ENCODE measurements around the gene OMP. TPM values are rescaled to one million over a fixed set of nuclear protein-coding genes. Genes with fewer than 3 reads are reported as not detected.

The OMP gene
- total and polyA plus RNA-seq, 2 of the 4 experiments (the other 2 are of a cell fraction) = 0.27 TPM; not detected in 1

DNA sequence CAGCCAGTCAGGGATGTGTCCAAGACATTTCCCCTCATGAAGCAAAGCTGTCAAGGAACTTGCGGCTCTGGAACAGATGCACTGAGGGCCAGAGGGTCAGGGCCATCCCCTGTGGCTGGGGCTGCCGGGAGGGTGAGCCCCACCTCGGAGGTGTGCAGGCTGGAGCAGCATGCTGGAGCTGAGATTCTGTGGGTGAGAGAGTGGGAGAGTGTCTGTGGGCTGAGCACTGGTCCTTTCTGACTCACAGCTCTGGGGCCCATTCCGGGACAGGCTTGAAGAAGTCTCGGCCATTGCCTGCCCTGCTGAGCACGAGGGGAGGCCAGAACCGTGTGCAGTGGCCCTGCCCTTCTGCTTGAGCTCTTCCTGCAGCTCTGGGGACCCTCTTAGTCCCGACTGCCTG, 2.1 kb downstream of the OMP start:
- H2AK9ac ChIP-seq (replicated peaks; ENCODE audit: low read depth, low read length, poor library complexity) = peak overlapping the region; percentile 34
- intact Hi-C loops (cut with micrococcal nuclease) (no loop called here), dilution Hi-C loops (cut with HindIII; ENCODE audit: low sequenced_read_pairs, unreplicated experiment) (no loop called here), in situ Hi-C loops (cut with MboI; ENCODE audit: low sequenced_read_pairs) (no loop called here)
- H2BK120ac ChIP-seq (ENCODE audit: low read depth, low read length) = no peak overlapping the region
- WGBS, 2 experiments (ENCODE audit: extremely low coverage in 2 of 2, insufficient read length in 1 of 2) = 62% methylated on average over 8 of the region's 8 CpGs; no CpG with 5 or more reads in 1 of the 2 experiments
- H3K9me3 ChIP-seq (ENCODE audit: control insufficient read depth, insufficient read depth, low read length) = no peaks in the 10 kb centered on the region
- peaks cover 9% of the 10 kb centered on the region; the same call in 1 of the 2 replicates for H4K20me1 ChIP-seq (ENCODE audit: insufficient read depth, low read length)
- ChIA-PET POLR2A (ENCODE audit: unreplicated experiment) (interaction anchor here (0.6 kb wide), 1 partner anchor 57 kb away, joined by 10 read pairs; no protein-coding TSS in a partner anchor), CTCF (interaction anchor here (1.1 kb wide), 1 partner anchor 23 kb away, joined by 5 read pairs; the partner anchor contains the start of gene MYO7A)
- H2BK15ac ChIP-seq (ENCODE audit: low read depth, low read length) = no peak overlapping the region
- H3K9me1 ChIP-seq (ENCODE audit: insufficient read depth, low read length) = peaks cover 12% of the 10 kb centered on the region
- TF ChIP-seq RAD21 (IDR thresholded peaks at IDR 0.05; ENCODE audit: low read length) = no peak
- TF ChIP-seq MAFK (IDR thresholded peaks at IDR 0.05; ENCODE audit: low read depth, low read length) = no peak
- TF ChIP-seq MXI1 (IDR thresholded peaks at IDR 0.05; ENCODE audit: borderline replicate concordance, low read depth, low read length) = no peak
- TF ChIP-seq BHLHE40 (IDR thresholded peaks at IDR 0.05; ENCODE audit: low read depth, low read length) = no peak
- TF ChIP-seq, protein P1, sequence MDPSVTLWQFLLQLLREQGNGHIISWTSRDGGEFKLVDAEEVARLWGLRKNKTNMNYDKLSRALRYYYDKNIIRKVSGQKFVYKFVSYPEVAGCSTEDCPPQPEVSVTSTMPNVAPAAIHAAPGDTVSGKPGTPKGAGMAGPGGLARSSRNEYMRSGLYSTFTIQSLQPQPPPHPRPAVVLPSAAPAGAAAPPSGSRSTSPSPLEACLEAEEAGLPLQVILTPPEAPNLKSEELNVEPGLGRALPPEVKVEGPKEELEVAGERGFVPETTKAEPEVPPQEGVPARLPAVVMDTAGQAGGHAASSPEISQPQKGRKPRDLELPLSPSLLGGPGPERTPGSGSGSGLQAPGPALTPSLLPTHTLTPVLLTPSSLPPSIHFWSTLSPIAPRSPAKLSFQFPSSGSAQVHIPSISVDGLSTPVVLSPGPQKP (IDR thresholded peaks at IDR 0.05; ENCODE audit: borderline replicate concordance, low read depth, low read length) = no peak
- no peak for TF ChIP-seq CEBPB (IDR thresholded peaks at IDR 0.05; ENCODE audit: low read depth, low read length)
- no peak for TF ChIP-seq FOS (IDR thresholded peaks at IDR 0.05; ENCODE audit: low read depth, low read length)
- TF ChIP-seq NFE2L2 (IDR thresholded peaks at IDR 0.05; ENCODE audit: low read depth, low read length) = no peak
- TF ChIP-seq RFX5 (IDR thresholded peaks at IDR 0.05; ENCODE audit: low read depth, low read length) = no peak
- no peak for TF ChIP-seq POLR2A (IDR thresholded peaks at IDR 0.05; ENCODE audit: low read depth, low read length)
- TF ChIP-seq MAZ (IDR thresholded peaks at IDR 0.05; ENCODE audit: borderline replicate concordance, low read depth, low read length) = no peak
- no peak for TF ChIP-seq CHD1 (IDR thresholded peaks at IDR 0.05; ENCODE audit: low read depth, low read length)
- TF ChIP-seq, protein P2, sequence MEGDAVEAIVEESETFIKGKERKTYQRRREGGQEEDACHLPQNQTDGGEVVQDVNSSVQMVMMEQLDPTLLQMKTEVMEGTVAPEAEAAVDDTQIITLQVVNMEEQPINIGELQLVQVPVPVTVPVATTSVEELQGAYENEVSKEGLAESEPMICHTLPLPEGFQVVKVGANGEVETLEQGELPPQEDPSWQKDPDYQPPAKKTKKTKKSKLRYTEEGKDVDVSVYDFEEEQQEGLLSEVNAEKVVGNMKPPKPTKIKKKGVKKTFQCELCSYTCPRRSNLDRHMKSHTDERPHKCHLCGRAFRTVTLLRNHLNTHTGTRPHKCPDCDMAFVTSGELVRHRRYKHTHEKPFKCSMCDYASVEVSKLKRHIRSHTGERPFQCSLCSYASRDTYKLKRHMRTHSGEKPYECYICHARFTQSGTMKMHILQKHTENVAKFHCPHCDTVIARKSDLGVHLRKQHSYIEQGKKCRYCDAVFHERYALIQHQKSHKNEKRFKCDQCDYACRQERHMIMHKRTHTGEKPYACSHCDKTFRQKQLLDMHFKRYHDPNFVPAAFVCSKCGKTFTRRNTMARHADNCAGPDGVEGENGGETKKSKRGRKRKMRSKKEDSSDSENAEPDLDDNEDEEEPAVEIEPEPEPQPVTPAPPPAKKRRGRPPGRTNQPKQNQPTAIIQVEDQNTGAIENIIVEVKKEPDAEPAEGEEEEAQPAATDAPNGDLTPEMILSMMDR (conservative IDR thresholded peaks at IDR 0.05; ENCODE audit: low read depth, low read length) = no peak
- no peak for TF ChIP-seq SMC3 (IDR thresholded peaks at IDR 0.05; ENCODE audit: low read depth, low read length)
- TF ChIP-seq, protein P3, sequence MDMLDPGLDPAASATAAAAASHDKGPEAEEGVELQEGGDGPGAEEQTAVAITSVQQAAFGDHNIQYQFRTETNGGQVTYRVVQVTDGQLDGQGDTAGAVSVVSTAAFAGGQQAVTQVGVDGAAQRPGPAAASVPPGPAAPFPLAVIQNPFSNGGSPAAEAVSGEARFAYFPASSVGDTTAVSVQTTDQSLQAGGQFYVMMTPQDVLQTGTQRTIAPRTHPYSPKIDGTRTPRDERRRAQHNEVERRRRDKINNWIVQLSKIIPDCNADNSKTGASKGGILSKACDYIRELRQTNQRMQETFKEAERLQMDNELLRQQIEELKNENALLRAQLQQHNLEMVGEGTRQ (IDR thresholded peaks at IDR 0.05; ENCODE audit: low read depth, low read length) = no peak
- TF ChIP-seq RCOR1 (IDR thresholded peaks at IDR 0.05; ENCODE audit: insufficient replicate concordance, low read length) = no peak
- H4K5ac ChIP-seq (ENCODE audit: low read depth, low read length) = no peak overlapping the region
- no peak overlapping the region for H3K4ac ChIP-seq (ENCODE audit: low read depth, low read length)
- DNase-seq = peak; percentile 49
- H3K4me2 ChIP-seq (ENCODE audit: low read depth, low read length) = no peak overlapping the region
- peak overlapping the region; percentile 68 for H2AFZ ChIP-seq (replicated peaks; ENCODE audit: low read length, poor library complexity)
- H4K91ac ChIP-seq (ENCODE audit: insufficient read depth, low read depth, low read length) = no peak overlapping the region
- no TSS peak for BruUV-seq (replicated peaks)
- no peak overlapping the region; the same call in 1 of the 2 replicates for H3K14ac ChIP-seq (replicated peaks; ENCODE audit: low read depth, low read length)
- H3K4me3 ChIP-seq (ENCODE audit: insufficient read depth, low read depth, low read length) = no peak overlapping the region
- no peak overlapping the region for H3K9ac ChIP-seq (ENCODE audit: low read depth, low read length)
- H3K27ac ChIP-seq (ENCODE audit: insufficient read depth, low read length) = no peak overlapping the region
- H3K4me1 ChIP-seq (ENCODE audit: control insufficient read depth, insufficient read depth, low read length) = peaks cover 19% of the 10 kb centered on the region
- peaks cover 2% of the 10 kb centered on the region; the same call in 1 of the 2 replicates for H3K36me3 ChIP-seq (ENCODE audit: control insufficient read depth, insufficient read depth, low read length)
- peak; percentile 39 for ATAC-seq (ENCODE audit: low read depth)
- no peaks in the 10 kb centered on the region for H3K27me3 ChIP-seq (ENCODE audit: control insufficient read depth, insufficient read depth, low read length)
- no peak overlapping the region for H4K8ac ChIP-seq (ENCODE audit: low read depth in 2 of 2, low read length in 2 of 2)
- H3K79me1 ChIP-seq (ENCODE audit: low read depth in 1 of 2, low read length in 2 of 2) = peaks cover 0 to 11% of the 10 kb centered on the region in 2 experiments; a peak in 1 of 4 replicates
- no peak overlapping the region for H2BK5ac ChIP-seq (ENCODE audit: low read depth, low read length, poor library complexity, severe bottlenecking)
- H3K18ac ChIP-seq (ENCODE audit: low read depth, low read length) = no peak overlapping the region
- no peak overlapping the region for H2AK5ac ChIP-seq (ENCODE audit: low read depth, low read length)
- H3K23ac ChIP-seq (ENCODE audit: low read depth, low read length) = no peak overlapping the region
- no peak overlapping the region for H2BK20ac ChIP-seq (ENCODE audit: low read depth, low read length)
- H3K56ac ChIP-seq (ENCODE audit: extremely low read depth, insufficient read depth, low read length) = no peak overlapping the region

Measured in IMR-90 (cell line).